Endodermal cell (in vitro differentiated cells): Measurements from ENCODE around the gene AUTS2. TPM values are rescaled to one million over a fixed set of nuclear protein-coding genes. Genes with fewer than 3 reads are reported as not detected.

Source experiments
- DNase-seq: peaks from one replicate; pipeline ENCODE4 v3.0.0-alpha.2; 2017
- H3K27ac ChIP-seq: 2 replicates; pipeline ENCODE4 v1.5.1; 2013; ENCODE audit warnings: mild to moderate bottlenecking, low read depth, low read length, moderate library complexity
- H3K27me3 ChIP-seq: 2 replicates; pipeline ENCODE4 v1.6.1; 2013; ENCODE audit warnings: mild to moderate bottlenecking, low read length, moderate library complexity; ENCODE audit not compliant: insufficient read depth, control insufficient read depth, poor library complexity, severe bottlenecking
- H3K36me3 ChIP-seq: 2 replicates; pipeline ENCODE4 v1.7.0; 2013; ENCODE audit warnings: mild to moderate bottlenecking, low read length, moderate library complexity; ENCODE audit not compliant: control insufficient read depth, insufficient read depth
- H3K4me1 ChIP-seq: one replicate; pipeline ENCODE4 v1.7.0; 2013; ENCODE audit warnings: low read length; ENCODE audit not compliant: control insufficient read depth, insufficient read depth
- H3K4me3 ChIP-seq: 2 replicates; pipeline ENCODE4 v1.5.1; 2013; ENCODE audit warnings: mild to moderate bottlenecking, low read length, moderate library complexity
- H3K9ac ChIP-seq: 2 replicates; pipeline ENCODE4 v1.6.1; 2013; ENCODE audit warnings: mild to moderate bottlenecking, low read length, moderate library complexity; ENCODE audit not compliant: poor library complexity, severe bottlenecking; ENCODE audit errors: extremely low read depth
- H3K9me3 ChIP-seq: 2 replicates; pipeline ENCODE4 v1.6.1; 2013; ENCODE audit warnings: mild to moderate bottlenecking, low read length, moderate library complexity; ENCODE audit not compliant: control insufficient read depth
- H3K27ac Mint-ChIP-seq: 2 replicates; pipeline ENCODE4 v1.8.0; 2020; ENCODE audit warnings: mixed read lengths
- H3K27me3 Mint-ChIP-seq: 2 replicates; pipeline ENCODE4 v1.8.0; 2021; ENCODE audit warnings: mild to moderate bottlenecking, mixed read lengths; ENCODE audit not compliant: insufficient read depth
- H3K36me3 Mint-ChIP-seq: 2 replicates; pipeline ENCODE4 v1.8.0; 2020; ENCODE audit warnings: low read depth, mixed read lengths
- H3K4me1 Mint-ChIP-seq: 2 replicates; pipeline ENCODE4 v1.8.0; 2020; ENCODE audit warnings: mixed read lengths
- H3K4me3 Mint-ChIP-seq: 2 replicates; pipeline ENCODE4 v1.8.0; 2020; ENCODE audit warnings: mild to moderate bottlenecking, moderate library complexity, mixed read lengths
- H3K9me3 Mint-ChIP-seq: 2 replicates; pipeline ENCODE4 v1.8.0; 2020; ENCODE audit warnings: mild to moderate bottlenecking, mixed read lengths
- CTCF ChIP-seq: fragments of 200-600 bp; sonication (generic); conservative IDR thresholded peaks from 2 replicates; pipeline ENCODE4 v1.5.0; 2021; ENCODE audit warnings: antibody characterized with exemption, mild to moderate bottlenecking
- WGBS, 2 experiments: methylation state at CpG; one replicate each; pipeline versions ENCODE4 v1.1.5 to v1.1.7; 2013; ENCODE audit warnings: missing lambda C conversion rate in 2 of 2, mixed read lengths in 1 of 2; ENCODE audit not compliant: insufficient coverage in 1 of 2, insufficient read length in 1 of 2; 5-methylcytosine and 5-hydroxymethylcytosine counted together
- total RNA-seq, 2 donors: library from RNA; stranded (reverse); fragmentation: NEBNext Ultra II Directional in 1 of 2; extraction: Animal tissue kit (Norgen Biotek cat#: 25700) in 1 of 2; gene quantifications; 2 replicates in 1 of 2; 3 replicates in 1 of 2; pipeline ENCODE4 v1.2.1, GENCODE V29; 2021

Gene AUTS2
- total RNA-seq, 2 donors from 2014 or later: 76.8 to 106 TPM

GRCh38 chr7:70634071-70634470 is 1035.8 kb downstream of the AUTS2 start:
- Mint-ChIP-seq H3K4me1 (peaks cover 69% of the 10 kb centered on the region), H3K27ac (no peak overlapping the region), H3K27me3 (peaks cover 35% of the 10 kb centered on the region)

GRCh38 chr7:70634610-70635068 is 1036.4 kb downstream of the AUTS2 start:
- Mint-ChIP-seq H3K27ac (no peak overlapping the region), H3K4me3 (no peak overlapping the region), H3K27me3 (peaks cover 31% of the 10 kb centered on the region), H3K9me3 (no peaks in the 10 kb centered on the region), H3K4me1 (peaks cover 69% of the 10 kb centered on the region), H3K36me3 (peaks cover 5% of the 10 kb centered on the region)
- TF ChIP-seq CTCF: no peak
- H3K27me3 ChIP-seq: no peaks in the 10 kb centered on the region
- H3K27ac ChIP-seq: no peak overlapping the region
- no peak overlapping the region for H3K4me3 ChIP-seq
- WGBS, 2 experiments: 90 to 95% methylated on average over 2 to 8 of the region's 8 CpGs
- H3K9ac ChIP-seq: no peak overlapping the region
- peaks cover 24% of the 10 kb centered on the region for H3K4me1 ChIP-seq
- DNase-seq: peak; percentile 33
- no peaks in the 10 kb centered on the region for H3K9me3 ChIP-seq
- H3K36me3 ChIP-seq: no peaks in the 10 kb centered on the region

More at GRCh38 chr7:70634071-70634470, 1035.8 kb downstream of the AUTS2 start:
- no peak for TF ChIP-seq CTCF
- Mint-ChIP-seq H3K9me3 (no peaks in the 10 kb centered on the region), H3K36me3 (peaks cover 5% of the 10 kb centered on the region), H3K4me3 (no peak overlapping the region)
- Histone ChIP-seq H3K4me1 (peaks cover 24% of the 10 kb centered on the region), H3K9ac (no peak overlapping the region), H3K4me3 (no peak overlapping the region), H3K27me3 (no peaks in the 10 kb centered on the region), H3K27ac (no peak overlapping the region), H3K9me3 (no peaks in the 10 kb centered on the region), H3K36me3 (no peaks in the 10 kb centered on the region)
- 90 to 92% methylated on average over 6 to 8 of the region's 8 CpGs for WGBS, 2 experiments
- peak; percentile 42 for DNase-seq

GRCh38 chr7:70635633-70636032 is 1037.4 kb downstream of the AUTS2 start:
- Mint-ChIP-seq H3K4me1 (peaks cover 62% of the 10 kb centered on the region), H3K27me3 (peaks cover 29% of the 10 kb centered on the region), H3K27ac (no peak overlapping the region), H3K9me3 (peaks cover 1% of the 10 kb centered on the region), H3K36me3 (peaks cover 5% of the 10 kb centered on the region), H3K4me3 (no peak overlapping the region)
- peak; percentile 39 for DNase-seq
- peak; percentile 31 for TF ChIP-seq CTCF
- Histone ChIP-seq H3K4me3 (no peak overlapping the region), H3K27ac (no peak overlapping the region), H3K36me3 (no peaks in the 10 kb centered on the region), H3K9me3 (no peaks in the 10 kb centered on the region), H3K4me1 (peaks cover 24% of the 10 kb centered on the region), H3K9ac (no peak overlapping the region), H3K27me3 (no peaks in the 10 kb centered on the region)
- 89 to 100% methylated on average over 1 of the region's 1 CpG for WGBS, 2 experiments
